ENCODE data around the gene GHDC.
"Not testable (repeated sequence)": the region's sequence is repeated elsewhere in the genome, so short reads cannot be mapped to it uniquely, and the experiment has no call there.

The GHDC gene

GRCh38 chr17:42191275-42191608, 3.1 kb downstream of the GHDC start:
- Mint-ChIP-seq H3K27ac (no peak overlapping the region), H3K9me3 (no peaks in the 10 kb centered on the region), H3K36me3 (no peaks in the 10 kb centered on the region), H3K27me3 (no peaks in the 10 kb centered on the region), H3K4me3 (no peak overlapping the region), H3K4me1 (peaks cover 23% of the 10 kb centered on the region)

- no peaks in the 10 kb centered on the region for H3K36me3 Mint-ChIP-seq
These were observed 3.6 kb downstream of the GHDC start for GRCh38 chr17:42190491-42191274.

GRCh38 chr17:42189651-42189965, 4.7 kb downstream of the GHDC start:
- Mint-ChIP-seq H3K9me3 (no peaks in the 10 kb centered on the region), H3K4me1 (peaks cover 30% of the 10 kb centered on the region), H3K27ac (no peak overlapping the region)

More at GRCh38 chr17:42190491-42191274, 3.6 kb downstream of the GHDC start:
- no peak overlapping the region for H3K27ac Mint-ChIP-seq
- no peak overlapping the region for H3K4me3 Mint-ChIP-seq
- H3K4me1 Mint-ChIP-seq: peaks cover 23% of the 10 kb centered on the region
- H3K27me3 Mint-ChIP-seq: no peaks in the 10 kb centered on the region
- H3K9me3 Mint-ChIP-seq: no peaks in the 10 kb centered on the region

GRCh38 chr17:42188749-42189650, 5.3 kb downstream of the GHDC start:
- peaks cover 29% of the 10 kb centered on the region for H3K4me1 Mint-ChIP-seq
- no peaks in the 10 kb centered on the region for H3K9me3 Mint-ChIP-seq
- H3K4me3 Mint-ChIP-seq: no peak overlapping the region
- H3K27me3 Mint-ChIP-seq: no peaks in the 10 kb centered on the region
- no peaks in the 10 kb centered on the region for H3K36me3 Mint-ChIP-seq
- no peak overlapping the region for H3K27ac Mint-ChIP-seq

More at GRCh38 chr17:42189651-42189965, 4.7 kb downstream of the GHDC start:
- Mint-ChIP-seq H3K36me3 (no peaks in the 10 kb centered on the region), H3K27me3 (no peaks in the 10 kb centered on the region), H3K4me3 (no peak overlapping the region)

GRCh38 chr17:42187833-42188232, 6.5 kb downstream of the GHDC start:
- H3K27ac Mint-ChIP-seq: no peak overlapping the region

GRCh38 chr17:42186191-42186590, 8.1 kb downstream of the GHDC start:
- H3K27ac Mint-ChIP-seq: not testable (repeated sequence)
- H3K4me3 Mint-ChIP-seq: peak overlapping the region; percentile 4

More at GRCh38 chr17:42187833-42188232, 6.5 kb downstream of the GHDC start:
- H3K27me3 Mint-ChIP-seq: no peaks in the 10 kb centered on the region
- H3K9me3 Mint-ChIP-seq: no peaks in the 10 kb centered on the region
- H3K36me3 Mint-ChIP-seq: no peaks in the 10 kb centered on the region
- H3K4me1 Mint-ChIP-seq: peaks cover 29% of the 10 kb centered on the region
- no peak overlapping the region for H3K4me3 Mint-ChIP-seq

GRCh38 chr17:42185621-42185930, 8.7 kb downstream of the GHDC start:
- H3K27ac Mint-ChIP-seq: no peak overlapping the region
- peaks cover 32% of the 10 kb centered on the region for H3K4me1 Mint-ChIP-seq
- H3K4me3 Mint-ChIP-seq: no peak overlapping the region
- H3K27me3 Mint-ChIP-seq: no peaks in the 10 kb centered on the region
- H3K36me3 Mint-ChIP-seq: no peaks in the 10 kb centered on the region
- no peaks in the 10 kb centered on the region for H3K9me3 Mint-ChIP-seq

More at GRCh38 chr17:42186191-42186590, 8.1 kb downstream of the GHDC start:
- peaks cover 31% of the 10 kb centered on the region for H3K4me1 Mint-ChIP-seq
- not testable (repeated sequence) for H3K27me3 Mint-ChIP-seq, H3K9me3 Mint-ChIP-seq, H3K36me3 Mint-ChIP-seq

- H3K4me1 Mint-ChIP-seq: peaks cover 32% of the 10 kb centered on the region
- peak within 1 kb of the TSS; percentile 62 for H3K27ac Mint-ChIP-seq
- peaks cover 3% of the 10 kb centered on the region for H3K27me3 Mint-ChIP-seq
- no peaks in the 10 kb centered on the region for H3K9me3 Mint-ChIP-seq
- H3K36me3 Mint-ChIP-seq: no peaks in the 10 kb centered on the region
- H3K4me3 Mint-ChIP-seq: peak within 1 kb of the TSS; percentile 94
These were observed 9.3 kb downstream of the GHDC start, which contains the start of gene HCRT for GRCh38 chr17:42184713-42185620. Gene HCRT, minus strand, starts transcription at chr17:42185452. Its CDS starts 87 bp downstream, at chr17:42185365.

- H3K27me3 Mint-ChIP-seq: peaks cover 6% of the 10 kb centered on the region
- H3K27ac Mint-ChIP-seq: peak overlapping the region; percentile 96
- H3K4me3 Mint-ChIP-seq: peak overlapping the region; percentile 94
- H3K36me3 Mint-ChIP-seq: no peaks in the 10 kb centered on the region
- peaks cover 41% of the 10 kb centered on the region for H3K4me1 Mint-ChIP-seq
- no peaks in the 10 kb centered on the region for H3K9me3 Mint-ChIP-seq
These were observed 10.3 kb downstream of the GHDC start for GRCh38 chr17:42183741-42184711.

GRCh38 chr17:42182927-42183734, 11.2 kb downstream of the GHDC start:
- Mint-ChIP-seq H3K4me1 (peaks cover 45% of the 10 kb centered on the region), H3K27me3 (peaks cover 7% of the 10 kb centered on the region), H3K36me3 (no peaks in the 10 kb centered on the region), H3K9me3 (no peaks in the 10 kb centered on the region), H3K27ac (peak overlapping the region; percentile 96), H3K4me3 (peak overlapping the region; percentile 94)

GRCh38 chr17:42181851-42182207, 12.5 kb downstream of the GHDC start:
- Mint-ChIP-seq H3K27me3 (peaks cover 7% of the 10 kb centered on the region), H3K4me3 (peak overlapping the region; percentile 63), H3K36me3 (peaks cover 3% of the 10 kb centered on the region), H3K4me1 (peaks cover 45% of the 10 kb centered on the region), H3K9me3 (no peaks in the 10 kb centered on the region), H3K27ac (no peak overlapping the region)

GRCh38 chr17:42180922-42181850, 13.1 kb downstream of the GHDC start, which contains the start of gene KCNH4:
Gene KCNH4, minus strand, starts transcription at chr17:42181142. Its CDS starts 197 bp downstream, at chr17:42180945.
- peaks cover 7% of the 10 kb centered on the region for H3K27me3 Mint-ChIP-seq
- peaks cover 3% of the 10 kb centered on the region for H3K36me3 Mint-ChIP-seq
- H3K9me3 Mint-ChIP-seq: no peaks in the 10 kb centered on the region
- peak within 1 kb of the TSS; percentile 65 for H3K4me3 Mint-ChIP-seq
- no peak within 1 kb of the TSS for H3K27ac Mint-ChIP-seq
- H3K4me1 Mint-ChIP-seq: peaks cover 45% of the 10 kb centered on the region

- H3K27me3 Mint-ChIP-seq: peaks cover 7% of the 10 kb centered on the region
- H3K27ac Mint-ChIP-seq: no peak overlapping the region
- peak overlapping the region; percentile 65 for H3K4me3 Mint-ChIP-seq
- peaks cover 3% of the 10 kb centered on the region for H3K36me3 Mint-ChIP-seq
- peaks cover 45% of the 10 kb centered on the region for H3K4me1 Mint-ChIP-seq
- H3K9me3 Mint-ChIP-seq: no peaks in the 10 kb centered on the region
These were observed 13.8 kb downstream of the GHDC start for GRCh38 chr17:42180411-42180921.

All from activated naive CD4-positive, alpha-beta T cell treated with anti-CD3 and anti-CD28 coated beads, Interleukin-2, amount 50 U/mL, for 24 hours (primary cell).